NCI-H526 (cell line): ENCODE measurements around the gene CACNG3.
"Not testable (repeated sequence)": the region's sequence is repeated elsewhere in the genome, so short reads cannot be mapped to it uniquely, and the experiment has no call there.

Source experiments
- DNase-seq, 2 experiments: peaks; one replicate each; lab custom pipeline; 2025; lab: John Stamatoyannopoulos, UW

Gene CACNG3

GRCh38 chr16:24255456-24256371, at the start of gene CACNG3:
Gene CACNG3 (plus strand): TSS chr16:24256335. CDS start chr16:24256755, 420 bp downstream.
- DNase-seq: no peak

GRCh38 chr16:24206926-24207325, 49.2 kb upstream of the CACNG3 start:
- DNase-seq: no peak

- DNase-seq: no peak
Observed at GRCh38 chr16:24208710-24209109, 47.4 kb upstream of the CACNG3 start.

GRCh38 chr16:24214992-24215391, 41.1 kb upstream of the CACNG3 start:
- no peak for DNase-seq

GRCh38 chr16:24216961-24217360, 39.2 kb upstream of the CACNG3 start:
- no peak for DNase-seq

- no peak for DNase-seq
Observed at GRCh38 chr16:24217461-24217860, 38.7 kb upstream of the CACNG3 start.

- DNase-seq: no peak
Observed at GRCh38 chr16:24218299-24218698, 37.8 kb upstream of the CACNG3 start.

GRCh38 chr16:24221219-24221618, 34.9 kb upstream of the CACNG3 start:
- DNase-seq: no peak

GRCh38 chr16:24228514-24228913, 27.6 kb upstream of the CACNG3 start:
- DNase-seq: no peak

- no peak for DNase-seq
Observed at GRCh38 chr16:24232936-24233335, 23.2 kb upstream of the CACNG3 start.

- no peak for DNase-seq
Observed at GRCh38 chr16:24234737-24235136, 21.4 kb upstream of the CACNG3 start.

- DNase-seq: no peak
Observed at GRCh38 chr16:24235806-24236205, 20.3 kb upstream of the CACNG3 start.

GRCh38 chr16:24238846-24239245, 17.3 kb upstream of the CACNG3 start:
- DNase-seq: not testable (repeated sequence)

GRCh38 chr16:24246911-24247607, 9.1 kb upstream of the CACNG3 start:
- no peak for DNase-seq

- DNase-seq: peak in 1 of 2 experiments; percentile 62
Observed at GRCh38 chr16:24253192-24253591, 2.9 kb upstream of the CACNG3 start.

- DNase-seq: no peak
Observed at GRCh38 chr16:24257958-24258357, 1.8 kb downstream of the CACNG3 start.

GRCh38 chr16:24258791-24259190, 2.7 kb downstream of the CACNG3 start:
- DNase-seq: no peak

GRCh38 chr16:24262816-24263215, 6.7 kb downstream of the CACNG3 start:
- DNase-seq: no peak

- no peak for DNase-seq
Observed at GRCh38 chr16:24270721-24271442, 14.7 kb downstream of the CACNG3 start.

GRCh38 chr16:24272379-24272778, 16.2 kb downstream of the CACNG3 start:
- DNase-seq: no peak

- DNase-seq: no peak
Observed at GRCh38 chr16:24273508-24274182, 17.5 kb downstream of the CACNG3 start.

- DNase-seq: no peak
Observed at GRCh38 chr16:24275413-24275812, 19.3 kb downstream of the CACNG3 start.
